Measurements from ENCODE around the gene PLCD1.
A peak's percentile ranks its signal among the peaks of the same experiment; 100 is the strongest.

DNA sequence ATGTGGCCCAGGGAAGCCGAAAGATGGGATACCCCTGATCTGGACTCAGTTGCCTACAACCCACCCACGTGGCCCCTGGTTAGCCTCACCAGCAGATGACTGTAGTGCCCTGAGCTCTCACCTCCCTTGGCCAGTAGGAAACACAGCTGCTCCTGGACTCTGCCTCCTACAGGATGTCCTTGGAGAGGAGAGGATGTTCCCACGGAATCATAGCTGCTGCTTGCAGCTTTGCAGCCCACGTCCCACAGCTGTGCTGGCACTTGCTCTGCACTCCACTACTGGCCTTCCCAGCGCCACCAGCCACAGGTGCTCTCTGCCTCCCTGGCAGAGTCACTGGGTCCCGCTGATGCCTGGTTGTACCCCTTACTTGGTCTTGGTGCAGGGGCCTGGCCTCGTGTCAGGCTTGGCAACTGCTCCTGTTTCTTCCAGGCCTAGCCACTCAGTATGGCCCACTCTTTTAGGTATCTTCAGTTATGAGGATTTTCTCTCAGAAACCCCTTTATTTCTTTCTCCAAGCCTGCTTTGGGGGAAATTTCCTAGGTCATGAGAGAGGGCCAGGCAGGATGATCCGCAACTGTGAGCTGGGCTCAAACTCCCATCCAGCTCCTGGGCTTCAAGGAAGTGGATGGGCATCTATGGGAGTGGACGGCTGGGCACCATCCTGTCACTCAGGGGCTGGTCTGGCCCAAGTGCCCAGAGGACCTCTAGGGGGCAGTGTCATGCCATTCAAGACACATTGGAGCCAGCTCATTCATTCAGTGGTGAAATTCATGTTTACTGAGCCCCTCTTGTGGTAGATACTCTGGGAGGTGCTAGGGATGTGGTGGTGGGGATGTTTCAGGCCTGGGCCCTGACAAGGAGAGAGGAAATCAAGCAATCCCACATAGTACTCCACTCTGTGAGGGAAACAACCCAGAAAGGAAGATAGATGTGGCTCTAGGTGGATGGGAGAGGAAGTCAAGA, 55.0 kb downstream of the PLCD1 start:
- peak; percentile 85 to 95 for TF ChIP-seq CTCF (conservative IDR thresholded peaks at IDR 0.05; ENCODE audit: low read depth in 2 of 2)
- TF ChIP-seq EZH2 (IDR thresholded peaks at IDR 0.05; ENCODE audit: low read depth, unreplicated experiment), result no peak
- TF ChIP-seq POLR2AphosphoS5 (IDR thresholded peaks at IDR 0.05; ENCODE audit: low read depth), result no peak
- no peak for TF ChIP-seq JUNB (IDR thresholded peaks at IDR 0.05; ENCODE audit: unreplicated experiment)
- no peak for TF ChIP-seq REST (IDR thresholded peaks at IDR 0.05; ENCODE audit: unreplicated experiment)
- no peak for TF ChIP-seq EZH2phosphoT487 (IDR thresholded peaks at IDR 0.05; ENCODE audit: unreplicated experiment)
